K562 (cell line): ENCODE results near the gene SHROOM3. TPM values are rescaled to one million over a fixed set of nuclear protein-coding genes. Genes with fewer than 3 reads are reported as not detected.
"Not testable (repeated sequence)": the region's sequence is repeated elsewhere in the genome, so short reads cannot be mapped to it uniquely, and the experiment has no call there.

Experiments used
- ATAC-seq: fragments of 200-7000 bp; cut with Tn5 transposase; 3 replicates; pipeline ENCODE4 v1.9.1; 2020; ENCODE audit warnings: moderate library complexity
- BruUV-seq: library from RNA; stranded (reverse); fragments of 400-500 nt; replicated peaks from 2 replicates; lab custom pipeline; 2021; lab: Mats Ljungman, UMichigan
- CTCF ChIA-PET: fragments of 300-600 bp; formaldehyde crosslinking; extraction: SDS; loops from one replicate; lab custom pipeline; 2021; ENCODE audit warnings: low intra/inter-chr PET ratio; lab: Yijun Ruan, JAX
- POLR2A ChIA-PET: fragments of 300-600, 350-650 bp; sonication (Branson Sonifier 250); formaldehyde crosslinking; extraction: SDS; loops from one replicate; lab custom pipeline; 2021; ENCODE audit warnings: antibody characterized with exemption, inconsistent platforms; lab: Yijun Ruan, JAX
- DNase-seq, 4 experiments: peaks; one replicate each; pipeline versions ENCODE4 v3.0.0 to v3.0.0-alpha.2; 2011 to 2018; ENCODE audit warnings: low spot score in 3 of 4, mixed read lengths in 3 of 4; ENCODE audit errors: extremely low read depth in 1 of 4
- FAIRE-seq: peaks from 2 replicates; lab custom pipeline; 2011; peaks lifted over from hg19 to GRCh38; lab: Jason Lieb, UNC
- H2AFZ ChIP-seq: 2 replicates; pipeline ENCODE4 v1.6.0; 2011; ENCODE audit warnings: low read depth, low read length, control low read depth, inconsistent platforms
- H3K27ac ChIP-seq: fragments of 200-600 bp; 3 replicates; pipeline ENCODE4 v1.8.0; 2011; ENCODE audit warnings: low read depth, mild to moderate bottlenecking, control low read depth, inconsistent platforms, low read length, moderate library complexity, mixed read lengths; ENCODE audit errors: extremely low read depth
- H3K27me3 ChIP-seq, 2 experiments: fragments of 300-600 bp in 1 of 2; 2 replicates in 1 of 2; 3 replicates in 1 of 2; pipeline versions ENCODE4 v1.6.0 to v1.8.0; 2011; ENCODE audit warnings: inconsistent platforms in 2 of 2, low read length in 2 of 2, mild to moderate bottlenecking in 1 of 2, mixed read lengths in 1 of 2, moderate library complexity in 1 of 2; ENCODE audit not compliant: control insufficient read depth in 2 of 2, insufficient read depth in 2 of 2
- H3K36me3 ChIP-seq: fragments of 300-600 bp; 3 replicates; pipeline ENCODE4 v1.8.0; 2011; ENCODE audit warnings: mild to moderate bottlenecking, low read length, inconsistent platforms; ENCODE audit not compliant: control insufficient read depth, insufficient read depth
- H3K4me1 ChIP-seq, 2 experiments: fragments of 200-600 bp in 1 of 2; replicated peaks in 1 of 2; 2 replicates in 1 of 2; 3 replicates in 1 of 2; pipeline versions ENCODE4 v1.5.1 to v1.8.0; 2011; ENCODE audit warnings: inconsistent platforms in 2 of 2, low read length in 2 of 2, mild to moderate bottlenecking in 1 of 2, mixed read lengths in 1 of 2, moderate library complexity in 1 of 2; ENCODE audit not compliant: control insufficient read depth in 2 of 2, insufficient read depth in 2 of 2
- H3K4me2 ChIP-seq: 2 replicates; pipeline ENCODE4 v1.6.1; 2011; ENCODE audit warnings: low read length, control low read depth, inconsistent platforms, mixed read lengths; ENCODE audit not compliant: insufficient read depth
- H3K4me3 ChIP-seq: fragments of 200-600 bp; sonication (generic), shearing (Covaris generic); 2 replicates; pipeline ENCODE4 v1.5.1; 2016; ENCODE audit warnings: control low read depth, inconsistent platforms
- H3K79me2 ChIP-seq: fragments of 200-600 bp; 3 replicates; pipeline ENCODE4 v1.8.0; 2011; ENCODE audit warnings: low read length, inconsistent platforms; ENCODE audit not compliant: control insufficient read depth, insufficient read depth
- H3K9ac ChIP-seq, 2 experiments: 2 replicates each; pipeline versions ENCODE4 v1.6.0 to v1.6.1; 2011; ENCODE audit warnings: low read depth in 2 of 2, low read length in 2 of 2, control low read depth in 1 of 2, inconsistent platforms in 1 of 2, mild to moderate bottlenecking in 1 of 2, mixed read lengths in 1 of 2; ENCODE audit not compliant: insufficient read depth in 1 of 2
- H3K9me1 ChIP-seq: one replicate; pipeline ENCODE4 v1.6.0; 2011; ENCODE audit warnings: inconsistent platforms, mild to moderate bottlenecking, low read length, moderate library complexity; ENCODE audit not compliant: control insufficient read depth, insufficient read depth
- H3K9me3 ChIP-seq: replicated peaks from 2 replicates; pipeline ENCODE4 v1.5.1; 2011; ENCODE audit warnings: low read depth, low read length, inconsistent platforms; ENCODE audit not compliant: control insufficient read depth, insufficient read depth
- H4K20me1 ChIP-seq: replicated peaks from 2 replicates; pipeline ENCODE4 v1.6.1; 2011; ENCODE audit warnings: low read length, inconsistent platforms, mixed read lengths; ENCODE audit not compliant: control insufficient read depth, insufficient read depth
- GATAD2A ChIP-seq: fragments of 450-650 bp; IDR thresholded peaks from 2 replicates; pipeline ENCODE4 v1.6.1; 2017
- NFE2L1 ChIP-seq: fragments of 450-650 bp; IDR thresholded peaks from 2 replicates; pipeline ENCODE4 v1.6.1; 2016; ENCODE audit warnings: missing genetic modification characterization, low read depth, mild to moderate bottlenecking, missing compliant biosample characterization, moderate library complexity, borderline replicate concordance
- SIX5 ChIP-seq, 2 experiments: IDR thresholded peaks; 2 replicates each; pipeline ENCODE4 v1.6.1; 2011; ENCODE audit warnings: low read length in 2 of 2, borderline replicate concordance in 1 of 2, low read depth in 1 of 2, mild to moderate bottlenecking in 1 of 2, moderate library complexity in 1 of 2; ENCODE audit not compliant: insufficient read depth in 1 of 2
- SMARCC2 ChIP-seq: fragments of 450-650 bp; IDR thresholded peaks from 2 replicates; pipeline ENCODE4 v1.6.1; 2017; ENCODE audit warnings: antibody characterized with exemption, moderate library complexity, mild to moderate bottlenecking, low read depth
- TAF1 ChIP-seq: IDR thresholded peaks from 2 replicates; pipeline ENCODE4 v1.6.1; 2011; ENCODE audit warnings: mild to moderate bottlenecking, low read length, moderate library complexity; ENCODE audit not compliant: insufficient read depth, control insufficient read depth, severe bottlenecking; ENCODE audit errors: extremely low read depth
- TEAD2 ChIP-seq: fragments of 450-650 bp; IDR thresholded peaks from 2 replicates; pipeline ENCODE4 v1.6.1; 2016; ENCODE audit warnings: missing genetic modification characterization, control low read depth, missing compliant biosample characterization
- ZNF23 ChIP-seq: fragments of 250-450 bp; sonication (Bioruptor Pico); IDR thresholded peaks from 2 replicates; pipeline ENCODE4 v1.4.0; 2020; ENCODE audit warnings: mild to moderate bottlenecking
- WGBS: fragments of 100-300 bp; shearing (Covaris generic); methylation state at CpG from one replicate; pipeline ENCODE4 v1.1.6; 2016; ENCODE audit warnings: low coverage, mixed read lengths; ENCODE audit not compliant: insufficient coverage; ENCODE audit errors: missing lambda C conversion rate; 5-methylcytosine and 5-hydroxymethylcytosine counted together
- in situ Hi-C: fragments of 300-500 bp; cut with MboI; formaldehyde crosslinking; loops from 4 replicates; pipeline ENCODE4 v1.15.0; 2018; ENCODE audit warnings: inconsistent platforms, mixed read lengths
- intact Hi-C: fragments of 100-400 bp; cut with micrococcal nuclease; formaldehyde crosslinking; loops from 2 replicates; pipeline ENCODE4 v1.14.2; 2022
- polyA plus RNA-seq, 8 experiments: library from polyadenylated mRNA; depleted of rRNA in 4 of 8; stranded (reverse) in 5 of 8; unstranded in 3 of 8; fragments of >200 nt; fragmentation: Nextera tagmentation in 2 of 8; fragmentation: Illumina TruSeq in 1 of 8; extraction: Ambion mirVana in 2 of 8; extraction: Trizol in 1 of 8; gene quantifications; 2 replicates each; pipeline versions ENCODE4 v1.2.1 to v1.2.3, GENCODE V29; 2011 to 2014; ENCODE audit warnings: inconsistent platforms in 1 of 8, missing spikeins in 1 of 8
- total RNA-seq, 7 experiments: library from RNA; depleted of rRNA in 6 of 7; stranded (reverse); fragments of >200 nt in 6 of 7; fragmentation: Illumina TruSeq in 2 of 7; extraction: Trizol in 2 of 7; gene quantifications; 2 replicates each; pipeline versions ENCODE4 v1.2.1 to v1.2.3, GENCODE V29; 2011 to 2021; ENCODE audit warnings: low replicate concordance in 1 of 7

The SHROOM3 gene
- total and polyA plus RNA-seq, 9 of the 15 experiments (the other 6 are each of a cell fraction or from before 2014, with no cell fraction given): 0.01 to 0.07 TPM; not detected in 7

GRCh38 chr4:76726631-76727030 is 291.6 kb downstream of the SHROOM3 start:
- Histone ChIP-seq H3K36me3 (no peaks in the 10 kb centered on the region), H3K4me1 (no peaks in the 10 kb centered on the region), H4K20me1 (no peaks in the 10 kb centered on the region), H3K9me3 (no peaks in the 10 kb centered on the region), H3K79me2 (no peaks in the 10 kb centered on the region), H3K27me3 (peaks cover 4 to 5% of the 10 kb centered on the region in 2 experiments; a peak in 2 of 5 replicates)
- in situ Hi-C loops: no loop called here
- WGBS: 0% methylated on average over 5 of the region's 5 CpGs
- CTCF ChIA-PET: no interaction called here
- DNase-seq (no peak), ATAC-seq (no peak)
- BruUV-seq: no TSS peak
- TF ChIP-seq SIX5 (IDR thresholded peaks at IDR 0.05; ENCODE audit: borderline replicate concordance in 1 of 2, insufficient read depth in 1 of 2, low read depth in 1 of 2, low read length in 2 of 2): no peak
- no peak for TF ChIP-seq ZNF23 (CRISPR knock-in tag)
- no peak for TF ChIP-seq GATAD2A
- TF ChIP-seq NFE2L1: no peak
- TF ChIP-seq TAF1: no peak
- no peak for TF ChIP-seq SMARCC2
- no peak for TF ChIP-seq TEAD2 (tag)
- TF ChIP-seq, all 486 proteins: peak for 0
- no peak overlapping the region for H2AFZ ChIP-seq
- intact Hi-C loops: no loop called here
- no peak overlapping the region for H3K27ac ChIP-seq
- no peak overlapping the region for H3K4me2 ChIP-seq
- no peaks in the 10 kb centered on the region for H3K9me1 ChIP-seq
- POLR2A ChIA-PET: interaction anchor here (0.6 kb wide), 1 partner anchor 1680 kb away, joined by 3 read pairs; no protein-coding TSS in a partner anchor
- FAIRE-seq: no peak
- no peak overlapping the region for H3K9ac ChIP-seq
- no peak overlapping the region for H3K4me3 ChIP-seq

- in situ Hi-C loops, H3K4me1 ChIP-seq, H3K9me3 ChIP-seq, H3K4me3 ChIP-seq, H3K9me1 ChIP-seq, H3K9ac ChIP-seq, H4K20me1 ChIP-seq, H2AFZ ChIP-seq, H3K36me3 ChIP-seq, ATAC-seq, H3K4me2 ChIP-seq, H3K27ac ChIP-seq, FAIRE-seq, BruUV-seq, H3K79me2 ChIP-seq, CTCF ChIA-PET, DNase-seq, intact Hi-C loops: not testable (repeated sequence)
- 0% methylated on average over 5 of the region's 5 CpGs for WGBS
- peaks cover 5 to 10% of the 10 kb centered on the region in 2 experiments; a peak in 4 of 5 replicates for H3K27me3 ChIP-seq
- POLR2A ChIA-PET: interaction anchor here (0.6 to 1.1 kb wide), 2 partner anchors 10 to 145 kb away, joined by 3 read pairs; no protein-coding TSS in a partner anchor
Observed at GRCh38 chr4:76727934-76728333, 292.9 kb downstream of the SHROOM3 start.
